GM18907 (cell line): Measurements from ENCODE around the gene HCN2.

Experiments
- ATAC-seq: cut with Tn5 transposase; IDR thresholded peaks from one replicate; pipeline ENCODE4 v1.9.1; 2021; ENCODE audit warnings: mild to moderate bottlenecking, moderate library complexity; ENCODE audit not compliant: unreplicated experiment

Gene HCN2

DNA sequence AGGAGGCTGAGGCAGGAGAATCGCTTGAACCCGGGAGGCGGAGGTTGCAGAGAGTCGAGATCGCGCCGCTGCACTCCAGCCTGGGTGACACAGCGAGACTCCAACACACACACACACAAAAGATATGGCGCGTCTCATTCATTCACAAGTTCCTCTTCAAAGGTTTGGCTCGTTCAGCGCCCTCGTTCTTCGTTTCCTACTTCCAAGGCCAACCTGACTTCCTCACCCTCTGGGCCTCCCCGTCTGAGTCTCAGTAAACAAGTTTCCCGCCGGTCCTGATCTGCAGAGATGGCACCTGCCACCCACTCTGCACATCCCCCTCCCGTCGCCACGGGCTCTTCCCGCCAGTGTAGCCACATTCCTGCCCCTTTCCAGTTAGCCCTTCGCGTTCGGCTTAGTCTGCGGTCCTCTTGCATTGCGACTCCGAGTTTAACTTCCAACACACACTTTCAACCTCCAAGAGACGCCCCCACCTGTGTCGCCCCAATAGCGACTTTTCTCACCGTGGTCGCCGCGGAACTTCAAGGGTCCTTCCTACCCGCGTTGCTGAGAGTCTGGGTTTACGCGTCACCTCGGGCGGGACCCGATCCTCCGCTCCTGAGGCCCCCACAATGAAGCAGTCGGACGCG is 18.6 kb upstream of the HCN2 start:
- ATAC-seq, result no peak

DNA sequence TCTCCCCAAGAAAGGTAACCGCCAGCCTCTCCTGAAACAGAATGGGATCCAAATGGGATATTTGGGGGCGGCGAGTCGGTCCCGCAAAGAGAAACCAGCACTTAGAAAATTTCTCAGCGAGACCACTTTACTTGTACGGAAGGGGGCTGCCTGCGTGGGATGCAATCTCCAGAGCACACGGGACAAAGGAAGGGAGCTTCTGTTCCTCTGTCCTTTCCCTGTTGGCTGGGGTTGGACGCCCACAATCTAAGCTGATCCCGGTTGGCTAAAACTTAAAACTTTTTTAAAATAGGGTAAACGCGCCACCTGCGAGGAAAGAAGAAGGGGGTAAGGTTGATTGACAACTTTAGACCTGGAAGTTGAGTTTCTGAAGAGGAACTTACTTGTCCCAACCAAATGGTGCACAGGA is 18.1 kb upstream of the HCN2 start:
- peak; percentile 18 for ATAC-seq

DNA sequence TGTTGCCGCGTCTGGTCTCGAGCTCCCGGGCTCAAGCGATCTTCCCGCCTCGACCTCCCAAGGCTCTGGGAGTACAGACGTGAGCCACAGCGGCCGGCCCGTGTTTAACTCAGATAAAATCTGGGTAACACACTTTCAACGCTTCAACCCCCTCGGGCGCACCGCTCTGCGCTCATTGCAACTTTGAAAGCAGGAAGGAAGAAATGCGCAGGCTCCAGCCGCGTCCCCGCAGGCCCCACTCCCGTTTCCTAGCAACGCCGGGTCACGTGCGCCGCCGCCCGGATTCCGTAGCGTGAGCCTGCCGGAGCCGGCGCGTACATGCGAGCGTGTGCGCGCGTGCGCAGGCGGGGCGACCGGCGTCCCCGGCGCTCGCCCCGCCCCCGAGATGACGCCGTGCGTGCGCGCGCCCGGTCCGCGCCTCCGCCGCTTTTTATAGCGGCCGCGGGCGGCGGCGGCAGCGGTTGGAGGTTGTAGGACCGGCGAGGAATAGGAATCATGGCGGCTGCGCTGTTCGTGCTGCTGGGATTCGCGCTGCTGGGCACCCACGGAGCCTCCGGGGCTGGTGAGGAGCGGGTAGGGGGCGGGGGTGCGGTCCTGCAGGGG is 17.4 kb upstream of the HCN2 start, which contains the start of gene BSG:
Gene BSG, plus strand, starts transcription at position 457 of the 603 bp plus-strand sequence. Its CDS starts 39 bp downstream, at position 496.
- peak; percentile 77 for ATAC-seq

- ATAC-seq, result peak; percentile 33
Observed at GRCh38 chr19:572743-573518, 16.8 kb upstream of the HCN2 start.

DNA sequence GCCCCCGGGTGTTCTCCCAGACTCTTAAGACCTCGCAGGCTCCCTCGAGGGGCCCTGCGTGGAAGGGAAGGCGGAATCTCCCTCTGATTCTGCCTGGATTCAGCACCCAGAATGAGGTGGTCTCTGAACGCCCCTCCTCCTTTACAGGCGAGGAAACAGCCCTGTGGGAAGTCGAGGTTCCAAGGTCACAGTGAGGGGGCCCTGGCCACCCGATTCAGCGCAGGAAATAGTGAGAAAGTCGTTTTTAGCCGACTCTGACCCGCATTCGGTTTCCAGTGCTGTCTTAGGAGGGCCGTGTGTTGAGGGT is 16.2 kb upstream of the HCN2 start:
- ATAC-seq, result no peak

DNA sequence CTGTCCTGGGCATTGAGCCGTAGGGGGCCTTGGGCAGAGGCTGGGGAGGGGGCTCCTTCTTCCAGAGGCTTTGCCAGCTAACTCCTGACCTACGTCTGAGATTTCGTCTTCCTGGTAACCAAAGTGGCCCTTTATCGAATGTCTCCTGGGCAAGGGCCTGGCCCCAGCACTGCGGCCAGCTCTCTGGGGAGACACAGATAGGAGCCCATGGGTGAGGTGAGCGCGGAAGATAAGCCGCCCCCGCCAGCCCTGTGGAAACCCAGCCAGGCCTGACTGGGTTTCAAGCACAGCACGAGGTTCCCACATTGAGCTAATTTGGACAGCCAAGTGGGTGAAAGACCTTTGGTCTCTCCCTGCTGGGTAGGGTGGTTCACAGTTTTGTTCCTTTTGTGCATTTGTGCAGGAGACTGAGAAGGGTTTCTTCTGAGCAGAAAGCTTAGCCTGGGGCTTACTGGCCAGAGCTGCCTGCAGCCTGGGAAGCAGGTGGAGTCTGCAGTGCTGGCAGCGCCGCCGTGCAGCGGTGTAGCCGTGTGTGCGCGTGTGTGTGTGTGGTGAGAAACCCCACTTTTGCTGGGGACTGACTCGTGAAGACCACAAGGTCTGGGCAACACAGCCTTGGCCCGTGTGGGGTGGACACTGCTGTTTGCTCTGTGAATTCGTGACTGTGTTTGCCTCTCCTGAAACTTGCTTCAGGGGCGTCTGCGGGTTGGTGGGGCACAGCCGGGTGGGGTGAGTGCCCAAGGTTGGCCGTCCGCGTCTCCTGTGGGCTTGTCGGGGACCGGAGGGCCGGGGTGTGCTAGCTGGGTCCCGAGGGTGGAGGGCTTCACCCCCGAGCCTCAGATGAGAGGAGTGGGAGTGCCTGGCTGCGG is 14.8 kb upstream of the HCN2 start:
- no peak for ATAC-seq

DNA sequence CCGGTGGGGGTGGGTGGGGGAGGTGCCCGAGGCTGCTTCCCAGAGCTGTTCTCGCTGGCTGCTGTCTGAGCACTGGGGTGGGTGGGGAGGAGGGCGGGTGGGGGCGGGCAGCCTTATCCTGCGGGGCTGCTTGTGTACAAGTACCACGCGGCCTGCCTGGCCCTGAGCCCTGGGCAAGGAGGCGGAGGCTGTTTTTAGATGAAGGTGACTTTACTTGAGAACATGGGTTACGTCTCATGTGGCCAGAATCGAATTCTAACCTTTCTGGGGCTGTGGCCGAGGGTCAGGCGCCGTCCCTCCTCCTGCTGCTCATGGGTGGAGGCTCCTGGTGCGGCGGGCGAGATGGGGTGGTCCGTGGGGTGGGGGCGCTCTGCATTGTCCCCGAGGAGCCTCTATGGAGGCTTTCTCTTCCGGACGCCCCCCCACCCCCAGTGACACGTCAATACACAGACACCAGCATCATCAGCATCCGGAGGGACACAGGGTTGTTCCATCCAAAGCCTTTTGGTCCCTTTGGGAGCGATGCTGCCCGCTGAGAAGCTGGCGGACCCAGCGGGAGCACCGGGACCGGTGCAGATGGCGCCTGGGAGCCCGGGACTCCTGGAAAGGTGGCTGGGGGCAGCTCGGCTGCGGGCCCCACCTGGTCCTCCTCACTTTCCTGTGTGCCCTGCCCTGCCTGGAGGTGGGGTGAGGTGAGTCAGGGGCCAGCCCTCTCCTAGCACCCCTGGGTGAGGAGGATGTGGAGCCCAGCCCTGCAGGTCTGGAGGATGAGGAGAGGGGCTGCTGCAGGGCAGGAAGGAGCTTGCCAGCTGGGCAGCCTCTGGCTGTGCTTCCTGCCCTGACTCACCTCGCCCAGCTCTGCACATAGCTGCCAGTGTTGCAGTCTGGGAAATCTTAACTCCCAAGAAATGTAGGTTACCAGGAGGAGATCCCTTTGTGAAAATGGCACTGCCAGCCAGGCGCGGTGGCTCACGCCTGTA is 13.9 kb upstream of the HCN2 start:
- no peak for ATAC-seq

DNA sequence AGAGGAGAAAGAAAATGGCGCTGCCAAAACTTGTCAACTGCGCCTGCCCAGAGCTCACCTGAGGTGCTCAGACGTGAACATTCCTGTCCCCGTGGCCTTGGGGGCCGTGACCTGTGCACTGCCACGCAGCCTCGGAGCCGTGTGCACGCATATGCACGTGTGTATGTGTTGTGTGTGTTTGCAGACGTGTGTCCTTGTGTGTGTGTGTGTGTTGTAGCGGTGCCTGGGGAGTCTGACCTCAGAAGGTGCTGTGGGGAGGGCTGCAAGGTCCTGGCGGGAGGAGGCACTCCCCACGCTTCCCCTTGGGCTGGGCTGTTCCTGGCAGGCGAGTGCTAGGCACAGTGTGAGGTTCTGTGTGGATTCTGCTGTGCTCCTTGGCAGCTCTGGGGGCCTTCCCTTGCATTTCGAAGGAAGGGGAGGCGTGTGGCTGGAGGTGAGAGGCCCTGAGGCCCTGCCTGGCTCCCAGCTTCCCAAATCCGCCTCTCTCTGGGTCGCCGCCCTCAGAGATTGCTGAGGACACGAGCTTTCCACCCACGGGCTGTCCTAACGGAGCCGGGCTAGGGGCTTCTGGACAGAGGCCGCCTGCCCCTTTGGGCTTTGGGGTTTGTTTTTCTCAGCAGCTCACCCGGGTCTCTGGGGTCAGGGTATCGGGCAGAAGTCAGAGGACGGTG is 12.8 kb upstream of the HCN2 start:
- no peak for ATAC-seq

GRCh38 chr19:577439-578392 is 12.0 kb upstream of the HCN2 start:
- no peak for ATAC-seq

DNA sequence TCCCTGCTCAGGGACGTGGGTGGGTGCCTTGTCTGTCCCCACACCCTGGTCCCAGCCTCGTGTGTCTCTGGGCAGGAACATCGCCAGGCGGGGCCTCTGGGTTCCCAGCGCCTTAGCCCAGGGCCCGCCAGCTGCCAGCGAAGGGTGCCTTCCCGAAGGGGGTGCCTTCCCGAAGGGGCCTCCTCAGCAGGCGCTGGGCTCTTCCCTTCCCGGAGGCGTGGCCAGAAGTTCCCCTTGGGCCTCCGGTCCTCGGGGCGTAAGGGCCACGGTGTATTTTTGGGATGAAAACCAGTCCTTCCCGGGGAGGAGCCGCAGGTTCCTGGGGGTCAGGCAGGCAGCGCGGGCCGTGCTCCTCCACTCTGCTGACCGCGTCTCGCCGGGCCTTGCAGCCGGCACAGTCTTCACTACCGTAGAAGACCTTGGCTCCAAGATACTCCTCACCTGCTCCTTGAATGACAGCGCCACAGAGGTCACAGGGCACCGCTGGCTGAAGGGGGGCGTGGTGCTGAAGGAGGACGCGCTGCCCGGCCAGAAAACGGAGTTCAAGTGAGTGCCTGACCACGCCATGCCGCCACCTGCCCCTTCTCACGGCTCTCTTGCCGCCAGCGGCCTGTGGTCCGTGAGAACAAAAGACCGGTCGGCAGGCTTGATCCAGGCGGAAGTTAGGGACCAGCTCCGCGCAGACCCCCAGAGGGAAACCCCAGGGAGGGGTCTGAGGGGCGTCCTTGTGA is 10.4 kb upstream of the HCN2 start:
- ATAC-seq, result no peak

DNA sequence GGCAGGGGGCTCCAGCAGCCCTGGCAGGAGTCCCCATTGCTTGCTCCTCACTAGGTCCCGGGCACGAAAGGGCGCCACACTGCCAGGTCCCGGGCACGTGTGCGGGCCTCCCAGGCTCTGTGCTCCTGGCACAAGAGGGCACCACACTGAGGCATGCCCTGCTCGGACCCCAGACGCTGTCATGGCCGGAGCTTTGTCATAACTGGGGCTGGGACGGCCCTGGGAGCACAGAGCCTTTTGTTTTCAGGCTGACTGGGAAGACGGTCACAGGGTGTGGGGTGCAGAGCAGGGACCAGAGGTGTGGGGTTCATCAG is 9.9 kb upstream of the HCN2 start:
- ATAC-seq, result no peak

DNA sequence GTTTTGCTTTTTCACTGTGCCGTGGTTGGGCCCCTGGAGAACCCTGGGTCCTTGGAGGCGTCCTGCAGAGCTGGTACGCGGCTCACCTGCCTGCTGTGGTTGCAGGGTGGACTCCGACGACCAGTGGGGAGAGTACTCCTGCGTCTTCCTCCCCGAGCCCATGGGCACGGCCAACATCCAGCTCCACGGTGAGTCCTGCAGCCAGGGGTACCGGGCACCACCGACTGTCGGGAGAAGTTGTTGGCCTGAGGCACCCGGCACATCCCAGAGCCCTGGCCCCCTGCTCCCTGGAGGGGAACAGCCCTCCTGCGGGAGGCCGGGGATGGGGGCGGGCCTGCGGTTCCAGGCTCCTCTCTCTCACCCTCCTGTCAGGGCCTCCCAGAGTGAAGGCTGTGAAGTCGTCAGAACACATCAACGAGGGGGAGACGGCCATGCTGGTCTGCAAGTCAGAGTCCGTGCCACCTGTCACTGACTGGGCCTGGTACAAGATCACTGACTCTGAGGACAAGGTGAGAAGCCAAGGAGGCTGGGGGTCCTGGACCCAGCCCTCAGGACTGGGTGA is 9.3 kb upstream of the HCN2 start:
- no peak for ATAC-seq

GRCh38 chr19:581399-582111 is 8.1 kb upstream of the HCN2 start:
- no peak for ATAC-seq

- ATAC-seq, result no peak
Observed at GRCh38 chr19:582497-583197, 7.0 kb upstream of the HCN2 start.

- no peak for ATAC-seq
Observed at GRCh38 chr19:583198-583967, 6.3 kb upstream of the HCN2 start.

DNA sequence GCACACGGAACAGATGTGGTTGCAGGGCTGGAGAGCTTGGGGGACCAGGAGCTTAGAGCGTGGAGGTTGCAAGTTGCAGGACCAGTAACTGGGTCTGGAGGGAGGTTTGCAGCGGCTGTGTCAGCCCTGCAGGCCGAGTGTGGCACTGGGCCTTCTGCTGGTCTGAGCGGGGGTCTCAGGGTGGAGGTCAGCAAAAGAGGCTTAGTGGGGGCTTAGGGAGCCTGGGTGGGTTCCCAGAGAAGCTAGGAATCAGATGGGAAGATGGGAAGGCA is 5.8 kb upstream of the HCN2 start:
- no peak for ATAC-seq
